Head of caudate nucleus (tissue), 42 donors: ENCODE data around the gene B4GALNT3.
"Not testable (repeated sequence)": the region's sequence is repeated elsewhere in the genome, so short reads cannot be mapped to it uniquely, and the experiment has no call there.

Source experiments
- DNase-seq, 42 donors: peaks; one replicate each; pipeline versions ENCODE4 v3.0.0 to v3.0.0-alpha.2; 2020 to 2021; ENCODE audit warnings: mixed read lengths in 7 of 42
- intact Hi-C: fragments of 100-400 bp; cut with DNase I; formaldehyde crosslinking; loops from one replicate; pipeline ENCODE4 v1.15.0; 2022

The B4GALNT3 gene

DNA sequence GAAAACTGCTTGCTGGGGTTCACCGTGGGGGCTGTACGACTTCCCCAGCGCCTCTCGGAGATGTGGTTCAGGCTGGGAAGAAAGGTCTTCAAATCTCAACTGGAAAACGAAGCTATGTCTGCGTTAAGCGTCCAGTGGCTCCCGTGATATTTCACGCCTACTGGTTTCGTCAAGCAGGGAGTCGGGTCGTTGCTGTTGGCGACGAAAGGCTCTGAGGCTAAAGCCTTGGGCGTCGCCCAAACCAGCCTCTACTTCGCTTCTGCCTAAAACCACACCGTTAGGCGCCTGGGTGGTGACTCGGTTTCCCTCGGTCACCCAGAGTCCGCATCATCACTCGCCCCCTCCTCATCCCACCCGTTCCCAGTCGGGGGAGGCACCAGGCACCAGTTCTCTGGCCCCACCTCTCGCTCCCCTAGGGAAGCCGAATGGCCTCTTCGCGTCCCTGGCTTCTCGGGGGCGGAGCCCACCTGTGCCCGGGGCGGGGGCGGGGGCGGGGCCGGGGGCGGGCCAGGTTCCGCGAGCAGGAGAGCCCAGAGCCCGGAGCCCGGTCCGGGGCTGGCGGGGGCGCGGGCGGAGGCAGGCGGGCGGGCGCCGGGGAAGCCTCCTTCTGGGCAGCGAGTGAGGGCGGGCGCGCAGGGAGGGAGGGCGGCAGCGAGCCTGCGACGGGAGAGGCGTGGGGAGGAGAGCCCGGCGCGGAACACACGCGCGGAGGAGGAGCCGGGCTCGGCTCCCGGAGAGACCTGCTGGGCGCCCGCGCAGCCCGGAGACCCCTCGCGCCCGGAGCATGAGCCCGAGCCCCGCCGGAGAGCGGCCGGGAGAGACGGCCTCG, at the start of gene B4GALNT3:
Gene B4GALNT3, plus strand, starts transcription at position 510 of the 829 bp plus-strand sequence. CDS start 438 bp downstream, outside the sequence.
- DNase-seq = peak in 31 of 42 donors; percentile 13 to 62 (median 33)
- intact Hi-C loops = no loop called here

DNA sequence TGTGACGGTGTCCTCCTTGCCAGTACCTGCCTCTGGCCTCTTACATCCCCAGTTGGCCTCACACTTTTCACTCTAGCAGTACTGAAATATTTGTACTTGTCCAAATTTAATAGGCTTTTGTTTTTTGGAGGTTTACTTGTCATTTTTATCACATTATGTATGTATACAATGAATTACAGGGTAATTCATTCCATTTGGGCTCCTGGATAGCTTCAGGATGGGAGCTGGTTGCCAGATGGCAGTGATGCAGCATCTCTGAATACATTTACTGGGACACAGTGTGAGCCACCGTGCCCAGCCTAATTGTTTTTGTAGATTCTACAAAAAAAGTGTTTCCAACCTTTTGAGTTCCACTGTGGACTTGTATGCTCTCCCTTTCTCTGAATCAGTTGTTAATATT, 44.9 kb upstream of the B4GALNT3 start:
- intact Hi-C loops = no loop called here
- no peak for DNase-seq

DNA sequence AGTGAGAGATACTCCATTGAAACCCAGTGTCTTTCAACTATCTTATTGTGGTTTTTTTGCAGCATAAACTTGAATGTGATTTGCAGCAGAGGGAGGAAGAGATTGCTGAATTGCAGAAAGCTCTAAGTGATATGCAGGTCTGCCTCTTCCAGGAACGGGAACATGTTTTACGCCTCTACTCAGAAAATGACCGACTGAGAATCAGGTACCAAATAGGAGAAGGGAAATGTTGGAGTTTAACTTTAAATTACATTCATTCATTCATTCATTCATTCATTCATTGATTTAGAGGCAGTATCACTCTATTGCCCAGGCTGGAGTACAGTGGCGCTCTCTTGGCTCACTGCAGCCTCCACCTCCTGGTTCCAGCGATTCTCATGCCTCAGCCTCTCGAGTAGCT, 41.3 kb upstream of the B4GALNT3 start:
- intact Hi-C loops = no loop called here
- DNase-seq = no peak

- DNase-seq = peak in 27 of 42 donors; percentile 4 to 66 (median 26)
- intact Hi-C loops = no loop called here
Observed at GRCh38 chr12:422526-422925, 37.2 kb upstream of the B4GALNT3 start.

GRCh38 chr12:435737-436136, 24.0 kb upstream of the B4GALNT3 start:
- DNase-seq, intact Hi-C loops: not testable (repeated sequence)

DNA sequence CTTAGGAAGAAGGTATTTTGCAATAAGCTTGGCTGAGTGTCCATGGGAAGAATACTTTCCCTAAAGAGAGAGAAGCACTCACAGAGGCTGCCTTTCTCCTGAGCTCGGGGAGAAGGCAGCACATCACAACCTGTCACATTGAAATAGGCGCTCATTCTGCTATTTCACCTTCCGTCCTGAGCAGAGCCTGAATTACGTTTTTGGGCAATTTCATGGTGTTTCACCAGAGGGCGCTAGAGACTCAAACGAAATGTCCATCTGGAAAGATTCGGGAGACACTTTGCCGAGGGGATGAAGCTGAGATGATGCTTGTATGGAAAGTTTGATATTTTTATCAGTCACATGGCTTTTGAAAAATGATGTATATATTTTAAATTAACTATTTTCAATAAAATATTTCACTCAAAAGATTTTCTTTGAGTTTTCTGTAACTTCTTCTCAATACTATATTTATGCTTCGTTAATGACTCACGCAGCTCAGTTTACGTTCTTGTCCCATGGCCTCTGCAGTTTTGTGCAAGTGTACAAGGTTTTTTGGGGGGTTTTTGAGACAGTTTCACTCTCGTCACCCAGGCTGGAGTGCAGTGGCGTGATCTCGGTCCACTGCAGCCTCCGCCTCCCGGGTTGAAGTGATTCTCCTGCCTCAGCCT, 17.4 kb upstream of the B4GALNT3 start:
- intact Hi-C loops = no loop called here
- peak in 40 of 42 donors; percentile 14 to 88 (median 70) for DNase-seq

DNA sequence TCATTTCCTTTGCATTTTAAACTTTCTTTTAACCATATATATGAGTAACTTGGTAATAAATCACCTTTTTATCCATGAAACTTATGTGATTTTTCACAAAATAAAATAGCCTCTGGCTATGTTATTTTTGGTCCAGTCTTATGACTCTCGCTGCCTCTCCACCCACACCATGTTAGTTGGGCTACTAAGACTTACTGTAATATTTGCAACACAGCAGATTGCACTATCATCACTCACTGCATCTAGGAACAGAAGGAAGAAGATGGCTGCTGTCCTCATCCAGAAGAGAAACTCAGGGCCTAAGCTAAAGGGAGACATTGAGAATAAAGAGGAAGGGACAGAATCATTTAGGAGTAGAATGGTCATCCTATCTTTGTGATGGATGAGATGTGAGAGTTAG, 12.6 kb upstream of the B4GALNT3 start:
- no peak for DNase-seq
- intact Hi-C loops = no loop called here

DNA sequence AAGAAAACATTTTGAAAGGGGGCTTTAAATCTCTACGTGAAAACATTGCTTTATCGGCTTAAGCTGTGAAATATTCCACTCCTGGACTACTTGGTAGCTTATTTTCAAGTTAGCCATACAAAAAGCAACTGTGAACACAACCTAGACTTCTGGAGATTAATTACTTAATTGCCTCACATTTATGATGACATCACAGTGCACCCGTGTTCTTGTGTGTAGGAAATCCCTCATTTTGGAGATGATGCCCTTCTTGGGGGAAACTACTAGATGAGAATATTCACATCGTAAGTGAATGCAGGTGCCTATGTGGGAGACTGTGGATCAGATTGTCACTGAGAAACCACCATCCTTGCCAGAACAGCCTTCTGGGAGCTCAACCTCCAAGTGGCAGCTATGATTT, 10.5 kb upstream of the B4GALNT3 start:
- no peak for DNase-seq
- intact Hi-C loops = no loop called here

- intact Hi-C loops = no loop called here
- no peak for DNase-seq
Observed at GRCh38 chr12:450438-450837, 9.3 kb upstream of the B4GALNT3 start.

- DNase-seq = peak in 17 of 42 donors; percentile 23 to 69 (median 48)
- intact Hi-C loops = loop anchor here (2.0 kb wide), 1 partner anchor 94 kb away; no protein-coding TSS in a partner anchor
Observed at GRCh38 chr12:452667-453210, 7.0 kb upstream of the B4GALNT3 start.

- DNase-seq = no peak
- intact Hi-C loops = no loop called here
Observed at GRCh38 chr12:454833-455232, 4.9 kb upstream of the B4GALNT3 start.

DNA sequence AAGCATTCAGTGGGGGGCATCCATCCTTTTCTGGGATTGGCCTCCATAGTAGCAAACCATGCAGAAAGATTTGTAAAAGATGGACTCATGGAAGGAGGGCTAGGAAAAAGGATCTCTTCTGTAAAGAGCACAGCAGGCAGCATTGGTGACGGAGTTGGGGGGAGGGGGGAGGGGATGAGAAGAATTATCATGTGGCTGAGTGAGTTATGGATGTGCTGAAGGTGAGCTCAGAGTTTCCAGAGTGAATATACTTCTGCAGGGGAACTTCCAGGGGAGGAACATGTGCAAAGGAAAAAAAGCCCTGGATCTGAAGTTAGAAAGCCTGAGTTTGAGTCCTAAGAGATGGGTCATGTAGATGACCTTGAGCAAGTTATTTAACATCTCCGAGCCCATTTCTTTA, 3.9 kb upstream of the B4GALNT3 start:
- DNase-seq = no peak
- intact Hi-C loops = no loop called here

GRCh38 chr12:457676-458075, 2.1 kb upstream of the B4GALNT3 start:
- DNase-seq = no peak
- intact Hi-C loops = no loop called here

GRCh38 chr12:459050-459429, 699 bp upstream of the B4GALNT3 start:
- peak in 1 of 42 donors; percentile 38 for DNase-seq
- intact Hi-C loops = no loop called here

DNA sequence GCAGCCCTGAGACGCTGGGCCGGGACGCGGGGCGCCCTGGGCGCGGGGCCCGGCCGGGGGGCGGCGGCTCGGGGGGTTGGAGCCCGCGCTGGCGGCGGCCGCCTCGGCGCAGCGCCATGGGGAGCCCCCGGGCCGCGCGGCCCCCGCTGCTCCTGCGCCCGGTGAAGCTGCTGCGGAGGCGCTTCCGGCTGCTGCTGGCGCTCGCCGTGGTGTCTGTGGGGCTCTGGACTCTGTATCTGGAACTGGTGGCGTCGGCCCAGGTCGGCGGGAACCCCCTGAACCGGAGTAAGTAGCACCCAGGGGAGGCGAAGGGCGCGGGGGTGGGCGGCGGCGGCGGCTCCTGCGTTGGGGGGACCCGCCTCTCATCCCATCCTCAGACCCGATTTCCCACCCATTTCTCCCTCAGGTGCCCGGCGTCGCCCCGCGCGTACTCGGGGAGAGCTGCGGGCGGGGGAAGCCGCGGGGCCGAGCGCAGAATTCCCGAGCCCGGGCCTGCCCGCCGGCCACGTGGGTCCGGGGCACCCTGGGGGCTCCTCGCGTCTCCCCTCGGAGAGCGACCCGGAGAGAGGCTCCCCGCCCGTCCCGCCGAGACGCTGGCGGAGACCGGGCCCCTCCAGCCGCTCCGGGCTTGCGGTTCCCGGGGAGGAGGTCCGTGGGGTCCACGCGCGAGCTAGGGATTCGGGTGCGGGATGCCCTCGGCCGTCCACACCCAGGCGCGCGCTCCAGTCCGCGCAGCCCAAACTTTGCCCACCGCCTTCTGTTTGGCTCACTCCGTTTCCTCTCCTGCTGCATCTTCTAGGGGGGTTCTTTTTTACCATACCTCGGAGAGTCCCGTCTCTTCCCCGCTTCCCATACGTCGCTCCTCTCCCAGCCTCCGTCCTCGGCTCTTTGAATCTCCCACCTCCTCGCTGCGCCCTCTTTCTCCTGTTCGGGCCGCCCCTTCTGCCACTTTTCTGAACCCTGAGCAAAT, 807 bp downstream of the B4GALNT3 start:
- DNase-seq = peak in 13 of 42 donors; percentile 13 to 47 (median 19)
- intact Hi-C loops = no loop called here

- intact Hi-C loops = no loop called here
- no peak for DNase-seq
Observed at GRCh38 chr12:461425-461824, 1.7 kb downstream of the B4GALNT3 start.

DNA sequence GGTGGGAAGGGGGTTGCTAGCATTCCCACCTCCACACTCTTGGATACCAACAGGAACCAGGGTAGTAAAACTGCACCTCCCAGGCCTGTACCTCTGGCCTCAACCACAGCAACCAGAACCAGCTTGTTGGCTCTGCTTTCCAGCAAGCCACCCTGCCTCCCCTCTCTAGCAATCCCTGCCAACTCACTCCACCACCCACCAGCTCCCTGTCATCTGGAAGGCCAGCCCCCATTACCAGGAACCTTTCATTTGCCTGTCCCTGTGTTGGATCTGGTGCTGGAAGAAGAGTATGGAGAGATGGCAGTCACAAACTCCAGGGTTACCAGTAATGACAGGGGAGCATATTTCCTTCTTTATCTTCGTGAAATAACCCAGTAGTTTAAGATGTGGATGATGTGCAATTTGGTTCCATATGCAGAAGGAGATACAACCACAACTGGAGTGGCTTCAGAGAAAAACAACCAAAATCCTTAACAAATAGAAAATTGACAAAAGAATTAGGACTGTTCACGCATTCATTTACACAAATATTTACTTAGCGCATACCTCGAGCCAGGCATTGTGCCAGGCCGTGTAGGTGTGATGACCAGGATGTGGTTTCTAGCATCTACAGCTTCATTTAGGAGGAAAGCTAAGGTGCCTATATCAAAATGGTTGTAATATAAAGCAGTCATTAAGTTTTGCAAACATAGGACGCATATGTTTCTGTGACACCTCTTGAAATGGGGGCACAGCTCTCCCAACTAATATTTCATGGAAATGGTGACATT, 3.4 kb downstream of the B4GALNT3 start:
- intact Hi-C loops = no loop called here
- DNase-seq = no peak
